HL-60 (cell line): ENCODE measurements around the gene XPR1.
"Not testable (repeated sequence)": the region's sequence is repeated elsewhere in the genome, so short reads cannot be mapped to it uniquely, and the experiment has no call there.

Experiments used
- CTCF ChIP-seq: IDR thresholded peaks from one replicate; pipeline ENCODE4 v1.5.1; 2011; ENCODE audit warnings: low read length, control low read depth, inconsistent platforms; ENCODE audit not compliant: insufficient read depth
- POLR2AphosphoS5 ChIP-seq: IDR thresholded peaks from 2 replicates; pipeline ENCODE4 v1.6.1; 2012; ENCODE audit warnings: low read depth
- REST ChIP-seq: IDR thresholded peaks from 2 replicates; pipeline ENCODE4 v1.6.1; 2012; ENCODE audit warnings: low read depth; ENCODE audit not compliant: insufficient replicate concordance

- TF ChIP-seq CTCF, POLR2AphosphoS5, REST: not testable (repeated sequence)
These were observed 13.4 kb downstream of the XPR1 start for GRCh38 chr1:180645261-180645660.
